Right lobe of liver (tissue), 4 donors: ENCODE data around the gene ATP2B3.

ENCODE experiments used
- CTCF ChIP-seq, 4 donors: fragments of 200-600 bp in 3 of 4; fragments of 450-650 bp in 1 of 4; IDR thresholded peaks; one replicate each; pipeline versions ENCODE4 v1.5.1 to v1.8.0; 2016 to 2022; ENCODE audit warnings: antibody characterized with exemption in 4 of 4, mild to moderate bottlenecking in 2 of 4
- POLR2A ChIP-seq: fragments of 450-650 bp; IDR thresholded peaks from one replicate; pipeline ENCODE4 v1.6.1; 2017; ENCODE audit warnings: antibody characterized with exemption, mild to moderate bottlenecking
- donor health status: DM: no; HTN: no; CAD: no.
- donor health status: DM: no; HTN: no; CAD: no.
- donor health status: DM: no; HTN: yes; CAD: no.

GRCh38 chrX:153573984-153574383 is 56.5 kb downstream of the ATP2B3 start:
- TF ChIP-seq CTCF (IDR thresholded peaks at IDR 0.05) (no peak), POLR2A (no peak)
